ENCODE results near the gene KCNMA1.

Gene KCNMA1

GRCh38 chr10:76954838-76955237 is 682.8 kb downstream of the KCNMA1 start:
- DNase-seq (ENCODE audit: low read depth, low spot score) = no peak

DNA sequence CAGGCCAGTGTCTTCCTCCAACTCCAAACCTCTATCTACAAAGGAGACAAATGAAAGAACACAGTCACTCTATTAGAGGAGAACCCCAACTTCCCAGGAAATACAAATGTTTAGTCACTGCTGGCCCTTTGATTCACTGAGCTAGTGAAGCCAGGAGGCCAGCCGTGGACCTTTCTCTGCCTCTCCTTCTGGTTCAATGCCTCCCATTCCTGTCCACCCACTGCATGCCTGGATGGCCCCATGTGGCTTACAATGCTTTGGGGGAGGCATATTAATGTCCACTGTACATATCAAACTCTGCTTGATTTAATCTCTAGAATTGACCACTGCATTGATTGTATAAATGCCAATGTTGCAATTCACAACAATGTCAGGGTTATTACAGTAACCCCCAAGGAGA is 687.3 kb downstream of the KCNMA1 start:
- DNase-seq (ENCODE audit: low read depth, low spot score) = no peak

GRCh38 chr10:76946270-76946669 is 691.3 kb downstream of the KCNMA1 start:
- DNase-seq (ENCODE audit: low read depth, low spot score) = no peak

DNA sequence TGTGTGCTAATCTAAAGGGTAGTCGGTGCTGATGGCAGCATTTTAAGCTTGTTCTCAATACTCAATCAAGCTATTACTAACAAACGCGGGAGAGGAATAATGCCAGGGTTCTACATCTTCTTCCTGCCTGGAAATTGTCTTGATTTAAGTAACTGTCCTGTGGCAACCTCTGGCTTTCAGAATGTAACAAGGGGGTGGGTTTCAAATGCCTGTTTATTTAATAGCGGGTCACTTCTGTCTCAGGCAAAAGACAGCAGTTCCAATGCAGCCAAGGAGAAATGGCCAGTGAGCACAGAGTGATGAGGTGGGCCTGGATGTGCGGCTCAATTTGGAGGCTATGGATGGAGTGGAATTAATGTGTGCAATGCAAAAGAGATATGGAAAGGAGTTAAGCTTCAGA is 692.4 kb downstream of the KCNMA1 start:
- no peak for DNase-seq (ENCODE audit: low read depth, low spot score)

DNA sequence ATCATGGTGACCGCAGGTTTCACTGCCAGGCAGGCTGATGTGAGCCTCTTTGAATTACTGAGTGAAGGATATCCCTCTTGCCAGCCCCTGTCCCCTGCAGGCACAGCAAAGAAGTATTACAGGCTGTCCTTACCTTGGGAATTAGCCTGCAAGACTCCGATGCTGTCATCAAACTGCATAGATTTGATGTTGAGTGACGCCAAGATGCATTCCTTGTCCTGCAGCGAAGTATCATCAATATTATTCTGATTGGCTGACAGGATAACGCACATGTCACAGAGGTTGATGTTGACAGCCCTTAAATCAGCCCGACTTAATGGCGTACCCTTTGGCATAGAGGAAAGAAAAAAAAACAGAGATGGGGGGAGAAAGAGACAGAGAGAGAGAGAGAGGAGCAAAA is 693.0 kb downstream of the KCNMA1 start:
- no peak for DNase-seq (ENCODE audit: low read depth, low spot score)

GRCh38 chr10:76942628-76943416 is 694.8 kb downstream of the KCNMA1 start:
- DNase-seq (ENCODE audit: low read depth, low spot score) = no peak

DNA sequence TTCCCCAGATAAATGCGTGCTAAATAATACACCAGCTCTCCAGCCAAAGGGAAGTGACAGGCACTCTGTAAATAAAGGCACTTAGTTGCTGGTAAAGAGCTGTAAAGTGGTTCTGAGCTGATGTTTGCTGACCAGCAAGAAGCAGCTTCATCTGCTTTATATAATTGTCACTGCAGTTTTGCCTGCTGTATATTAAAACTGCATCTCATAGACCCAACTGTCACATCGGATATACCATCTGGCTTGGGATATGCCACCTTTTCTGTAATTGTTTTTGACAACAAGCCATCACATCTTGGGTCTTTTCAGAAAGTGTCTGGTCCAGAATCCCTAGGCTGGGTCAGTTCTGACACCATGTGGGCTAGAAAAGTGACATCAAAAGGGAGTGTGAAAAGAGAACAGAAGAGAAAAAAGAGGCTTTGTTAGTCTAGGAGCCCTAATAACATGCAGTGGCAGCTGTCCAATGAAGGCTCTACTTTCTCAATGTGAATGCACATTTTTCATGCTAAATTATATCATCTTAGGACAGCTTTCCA is 697.6 kb downstream of the KCNMA1 start:
- no peak for DNase-seq (ENCODE audit: low read depth, low spot score)

GRCh38 chr10:76937181-76937600 is 700.4 kb downstream of the KCNMA1 start:
- no peak for DNase-seq (ENCODE audit: low read depth, low spot score)

- no peak for DNase-seq (ENCODE audit: low read depth, low spot score)
Measured at GRCh38 chr10:76935941-76936613, 701.5 kb downstream of the KCNMA1 start.

DNA sequence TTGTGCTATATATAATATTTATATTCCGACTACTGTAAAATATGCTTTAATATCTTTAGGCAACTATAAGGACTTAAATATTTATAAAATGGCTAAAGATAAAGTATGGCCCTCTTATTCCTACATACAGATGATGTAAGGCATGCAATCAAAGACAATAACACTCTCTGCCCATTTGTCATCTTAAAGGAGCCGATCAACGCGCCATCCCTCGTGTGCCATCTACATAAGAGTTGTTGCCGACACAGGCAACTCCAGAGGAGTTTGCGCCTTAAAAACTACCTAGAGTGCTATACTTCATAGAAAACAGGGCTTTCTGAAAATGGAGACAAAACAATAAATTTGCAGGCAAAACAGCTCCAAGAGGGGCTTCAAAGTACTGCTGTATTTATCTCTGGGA is 709.0 kb downstream of the KCNMA1 start:
- DNase-seq (ENCODE audit: low read depth, low spot score) = no peak

DNA sequence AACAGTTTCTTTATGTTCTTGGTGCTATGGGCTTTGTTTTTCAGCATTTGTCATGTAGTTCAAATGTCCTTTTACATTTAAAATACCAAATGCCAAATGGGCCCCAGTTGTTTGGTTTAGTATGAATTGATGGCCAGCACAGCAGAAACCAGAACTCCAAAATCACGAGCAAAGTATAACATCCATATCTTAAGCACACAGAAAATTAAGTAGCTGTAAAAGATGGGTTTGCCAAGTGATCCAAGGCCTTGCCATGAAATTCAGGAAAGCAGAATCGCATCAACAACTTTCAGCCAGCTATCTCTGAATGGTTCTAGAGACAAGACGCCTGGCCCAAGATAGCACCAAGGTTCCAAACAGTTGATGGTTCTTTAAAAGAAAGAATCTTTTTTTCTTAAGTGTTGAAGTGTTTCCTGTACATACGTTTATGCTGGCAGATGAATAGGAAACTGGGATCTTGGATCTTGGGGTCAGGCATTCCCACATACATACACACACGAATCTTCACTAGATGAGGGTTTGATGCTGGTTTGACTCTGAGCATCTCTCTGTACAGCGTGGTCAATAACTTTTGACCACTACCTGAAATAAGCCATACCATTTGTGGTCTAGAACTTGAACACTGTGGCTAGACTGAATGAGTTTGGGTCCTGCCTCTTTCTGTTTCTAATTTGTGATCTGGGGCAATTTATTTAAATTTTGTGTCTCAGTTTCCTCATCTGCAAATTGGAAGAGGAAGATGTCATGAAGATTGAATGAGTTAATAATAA is 711.8 kb downstream of the KCNMA1 start:
- DNase-seq (ENCODE audit: low read depth, low spot score) = no peak

DNA sequence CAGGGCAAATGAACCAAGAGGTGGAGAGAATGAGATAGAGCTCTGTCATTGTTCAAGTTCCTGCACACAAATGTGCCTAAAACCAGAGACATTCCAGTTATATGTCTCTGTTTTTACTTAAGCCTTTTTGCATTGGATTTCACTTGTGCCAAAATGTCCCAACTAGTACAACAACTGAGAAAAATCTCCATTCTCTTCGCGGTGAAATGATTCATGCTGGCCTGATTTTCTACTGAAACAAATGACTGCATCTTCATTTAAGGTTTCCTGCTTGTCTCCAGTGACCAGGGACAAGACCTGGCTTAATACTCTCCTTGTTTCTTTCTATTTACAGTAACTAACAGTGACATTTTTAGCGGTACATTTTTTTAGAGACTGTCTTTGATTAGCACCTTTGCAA is 714.9 kb downstream of the KCNMA1 start:
- DNase-seq (ENCODE audit: low read depth, low spot score) = no peak

- no peak for DNase-seq (ENCODE audit: low read depth, low spot score)
Measured at GRCh38 chr10:76921383-76922010, 716.1 kb downstream of the KCNMA1 start.

- DNase-seq (ENCODE audit: low read depth, low spot score) = no peak
Measured at GRCh38 chr10:76920581-76920980, 717.0 kb downstream of the KCNMA1 start.

DNA sequence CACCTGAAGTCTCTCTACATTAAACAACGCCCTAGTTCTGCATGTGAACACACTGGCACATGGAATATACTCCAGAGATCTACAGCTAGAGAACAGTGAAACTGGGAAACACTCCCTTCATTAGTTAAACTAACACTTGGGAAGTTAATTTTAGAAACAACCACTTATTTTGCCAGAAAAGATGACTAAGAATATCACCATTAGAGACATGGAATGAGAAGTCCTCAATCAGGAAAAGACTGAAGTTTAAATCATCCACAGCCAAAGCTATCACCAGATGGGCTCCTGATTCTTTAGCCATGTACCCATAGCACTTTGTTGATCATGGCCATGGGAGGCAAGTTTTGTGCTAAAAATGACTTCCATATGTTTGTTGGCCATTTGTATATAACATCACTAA is 719.5 kb downstream of the KCNMA1 start:
- DNase-seq (ENCODE audit: low read depth, low spot score) = no peak

DNA sequence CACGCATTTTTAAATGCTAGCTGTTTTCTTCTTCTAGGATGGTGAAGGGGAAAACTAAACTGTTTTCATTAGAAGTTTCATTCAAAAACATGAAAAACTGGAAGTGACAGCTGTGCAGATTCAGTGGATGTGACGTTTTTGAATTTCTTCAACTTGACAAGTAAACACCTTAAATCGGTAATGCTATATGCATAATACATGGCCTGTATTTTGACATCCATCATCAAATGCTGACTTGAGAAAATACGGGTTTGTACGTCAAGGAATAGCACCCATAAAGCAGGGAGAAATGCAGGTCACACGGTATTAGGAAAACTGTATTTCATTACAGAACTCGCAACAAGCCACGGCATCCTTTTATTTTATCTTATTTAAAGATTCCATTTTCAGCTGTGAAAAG is 720.5 kb downstream of the KCNMA1 start:
- DNase-seq (ENCODE audit: low read depth, low spot score) = no peak

DNA sequence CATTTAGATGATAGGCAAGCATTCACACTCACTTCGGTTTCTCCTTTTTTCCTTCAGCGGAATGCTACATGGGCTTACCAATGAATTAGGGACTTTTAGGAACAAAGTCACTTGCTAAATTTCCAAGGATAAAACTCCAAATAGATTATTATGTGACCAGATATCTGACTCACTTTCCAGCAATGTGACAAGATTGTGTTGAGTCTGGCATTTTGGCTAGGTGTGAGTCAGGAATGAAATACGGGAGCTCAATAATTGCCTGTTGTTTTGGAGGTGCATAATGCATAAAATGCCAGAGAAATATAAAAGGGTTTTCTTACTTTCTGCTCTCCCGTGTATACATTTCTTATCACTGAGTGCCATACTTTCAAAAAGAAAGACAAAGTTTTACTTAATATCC is 721.1 kb downstream of the KCNMA1 start:
- DNase-seq (ENCODE audit: low read depth, low spot score) = no peak

DNA sequence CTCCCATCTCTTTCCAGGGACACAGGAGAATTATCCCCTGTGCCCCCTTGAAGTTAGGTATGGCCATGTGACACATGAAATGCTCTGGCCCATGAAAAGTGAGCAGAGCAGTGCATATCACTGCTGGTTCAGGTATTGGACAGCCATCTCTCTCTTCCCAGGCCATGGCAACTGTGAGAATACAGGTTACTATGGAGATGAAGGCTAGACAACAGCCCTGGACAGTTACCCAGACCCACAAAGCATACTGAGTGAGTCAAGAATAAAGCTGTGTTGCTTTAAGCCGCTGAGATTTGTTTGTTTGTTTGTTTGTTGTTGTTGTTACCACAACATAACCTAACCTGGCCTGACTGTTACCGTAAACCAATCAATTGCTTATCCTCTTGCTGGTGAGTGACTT is 722.3 kb downstream of the KCNMA1 start:
- DNase-seq (ENCODE audit: low read depth, low spot score) = no peak

DNA sequence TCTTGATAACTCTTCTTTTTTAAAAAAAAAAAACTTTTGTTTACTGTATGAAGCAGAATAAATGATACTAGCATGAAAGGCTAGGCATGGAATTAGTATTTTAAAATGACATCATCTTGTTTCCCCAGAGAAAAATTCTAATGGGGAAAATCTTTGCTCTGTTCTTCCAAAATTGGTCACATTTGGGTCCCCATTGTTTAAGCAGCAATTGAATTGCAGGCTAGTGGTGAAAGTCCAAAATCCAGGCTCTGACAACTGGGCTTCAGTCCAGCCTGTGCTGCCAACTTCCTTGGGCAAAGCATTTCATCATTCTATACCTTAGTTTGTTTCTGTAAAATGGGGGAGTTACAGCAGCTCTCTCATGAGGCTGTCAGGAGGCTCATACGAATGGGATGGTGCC is 726.4 kb downstream of the KCNMA1 start:
- DNase-seq (ENCODE audit: low read depth, low spot score) = no peak

DNA sequence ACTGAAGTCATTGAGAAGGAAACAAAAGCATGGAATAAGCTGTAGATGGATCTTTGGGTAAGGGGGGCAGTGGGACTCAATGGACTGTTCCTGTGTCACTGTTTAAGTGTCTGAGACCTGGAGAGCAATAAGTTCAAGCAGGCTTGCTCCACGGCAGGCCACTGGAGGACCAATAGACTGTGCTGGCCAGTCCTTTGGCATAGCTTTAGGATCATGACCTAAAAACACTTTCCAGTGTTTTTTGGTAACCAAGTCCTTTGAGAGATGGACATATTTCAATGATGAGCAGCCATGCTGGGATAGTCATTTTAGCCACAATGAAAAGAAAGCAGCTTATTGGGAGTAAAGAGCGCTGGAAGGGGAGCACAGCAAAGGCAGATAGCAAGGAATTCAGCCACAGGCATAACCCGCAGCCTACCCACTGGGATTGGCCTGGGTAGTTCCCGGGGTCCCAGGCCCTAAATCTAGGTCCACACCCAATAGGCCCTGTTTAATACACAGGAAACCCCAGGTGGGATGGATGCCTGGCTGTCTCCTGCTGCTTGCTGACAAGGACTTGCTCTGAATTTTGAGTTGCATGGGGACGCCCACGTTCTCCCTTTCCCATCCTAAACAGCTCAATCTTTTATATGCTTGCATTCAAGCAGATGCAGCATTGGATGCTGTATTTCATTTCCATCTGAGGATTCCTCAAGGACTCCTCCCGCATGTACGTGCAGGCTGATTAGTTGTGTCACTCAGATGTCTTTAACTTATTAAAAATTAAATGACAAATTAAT is 727.2 kb downstream of the KCNMA1 start:
- DNase-seq (ENCODE audit: low read depth, low spot score) = no peak

DNA sequence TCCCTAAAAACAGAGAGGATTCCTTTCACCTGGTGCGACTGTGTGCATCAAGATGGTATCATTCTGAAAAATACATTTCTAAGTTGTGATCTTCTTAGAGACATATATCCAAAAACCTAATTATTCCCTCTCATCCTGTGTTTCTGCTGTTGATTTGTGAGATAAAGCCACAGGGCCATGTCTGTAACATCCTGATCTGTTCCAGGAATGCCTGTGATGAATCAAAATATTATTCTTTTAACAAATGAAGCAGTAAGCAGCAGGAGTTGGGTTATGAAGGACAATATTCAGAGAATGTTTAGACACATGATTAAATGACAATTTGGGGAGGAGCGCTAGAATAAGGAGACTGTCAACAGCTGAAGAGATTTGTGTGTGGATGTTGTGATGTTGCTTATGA is 731.4 kb downstream of the KCNMA1 start:
- no peak for DNase-seq (ENCODE audit: low read depth, low spot score)

Measured in ELF-1 (cell line).